HEK293 (cell line): Measurements from ENCODE around the gene PRCP.

Source experiments
- CTCF ChIA-PET: fragments of 350-600 bp; formaldehyde crosslinking; extraction: SDS; loops from one replicate; lab custom pipeline; 2021; ENCODE audit warnings: antibody characterized with exemption; lab: Yijun Ruan, JAX
- POLR2A ChIA-PET: fragments of 300-600 bp; formaldehyde crosslinking; extraction: SDS; loops from one replicate; lab custom pipeline; 2020; ENCODE audit warnings: antibody characterized with exemption, inconsistent platforms; lab: Yijun Ruan, JAX
- H3K27ac ChIP-seq: fragments of 200-500 bp; sonication (Bioruptor generic); 2 replicates; pipeline ENCODE4 v1.5.1; 2014; ENCODE audit warnings: low read depth, low read length, control low read depth, inconsistent platforms; ENCODE audit errors: extremely low read depth
- H3K36me3 ChIP-seq, 2 experiments: fragments of 200-500 bp in 1 of 2; sonication (Bioruptor generic) in 1 of 2; 1 replicate in 1 of 2; 2 replicates in 1 of 2; pipeline ENCODE4 v1.5.1; 2014 to 2017; ENCODE audit warnings: inconsistent platforms in 2 of 2, low read length in 2 of 2; ENCODE audit not compliant: control insufficient read depth in 2 of 2, insufficient read depth in 1 of 2
- H3K4me1 ChIP-seq: fragments of 200-500 bp; sonication (Bioruptor generic); 2 replicates; pipeline ENCODE4 v1.5.1; 2014; ENCODE audit warnings: mild to moderate bottlenecking, low read length, inconsistent platforms; ENCODE audit not compliant: control insufficient read depth, insufficient read depth
- H3K4me3 ChIP-seq: 2 replicates; pipeline ENCODE4 v1.5.1; 2011; ENCODE audit warnings: low read depth, mild to moderate bottlenecking, control low read depth, low read length, moderate library complexity
- H3K9me3 ChIP-seq: fragments of 200-500 bp; sonication (Bioruptor generic); 2 replicates; pipeline ENCODE4 v1.5.1; 2014; ENCODE audit warnings: low read depth, low read length, inconsistent platforms; ENCODE audit not compliant: control insufficient read depth, insufficient read depth
- KLF16 ChIP-seq: fragments of 450-650 bp; formaldehyde crosslinking; IDR thresholded peaks from 2 replicates; pipeline ENCODE4 v1.5.1; 2017; ENCODE audit warnings: missing biosample characterization, missing genetic modification characterization
- KLF7 ChIP-seq: fragments of 450-650 bp; formaldehyde crosslinking; IDR thresholded peaks from 2 replicates; pipeline ENCODE4 v1.5.1; 2016; ENCODE audit warnings: missing biosample characterization, missing genetic modification characterization, borderline replicate concordance
- KLF8 ChIP-seq: fragments of 450-650 bp; formaldehyde crosslinking; IDR thresholded peaks from 2 replicates; pipeline ENCODE4 v1.5.1; 2016; ENCODE audit warnings: missing biosample characterization, missing genetic modification characterization
- KLF9 ChIP-seq: fragments of 450-650 bp; formaldehyde crosslinking; IDR thresholded peaks from 2 replicates; pipeline ENCODE4 v1.5.1; 2016; ENCODE audit warnings: missing biosample characterization, missing genetic modification characterization, low read depth
- MZF1 ChIP-seq: fragments of 450-650 bp; formaldehyde crosslinking; IDR thresholded peaks from 2 replicates; pipeline ENCODE4 v1.5.1; 2017; ENCODE audit warnings: missing biosample characterization, missing genetic modification characterization, borderline replicate concordance
- PBX3 ChIP-seq: sonication (generic); formaldehyde crosslinking; IDR thresholded peaks from 2 replicates; pipeline ENCODE4 v1.8.1; 2022; ENCODE audit warnings: mild to moderate bottlenecking, moderate library complexity, missing genetic modification reagents
- REST ChIP-seq: fragments of 450-650 bp; formaldehyde crosslinking; IDR thresholded peaks from 2 replicates; pipeline ENCODE4 v1.5.1; 2016; ENCODE audit warnings: missing biosample characterization, missing genetic modification characterization
- ZBTB21 ChIP-seq: fragments of 450-650 bp; formaldehyde crosslinking; IDR thresholded peaks from 2 replicates; pipeline ENCODE4 v1.5.1; 2017; ENCODE audit warnings: missing biosample characterization, missing genetic modification characterization
- ZBTB6 ChIP-seq: fragments of 450-650 bp; formaldehyde crosslinking; IDR thresholded peaks from 2 replicates; pipeline ENCODE4 v1.5.1; 2017; ENCODE audit warnings: missing biosample characterization, missing genetic modification characterization
- ZFP37 ChIP-seq: fragments of 450-650 bp; formaldehyde crosslinking; IDR thresholded peaks from 2 replicates; pipeline ENCODE4 v1.5.1; 2016; ENCODE audit warnings: missing biosample characterization, missing genetic modification characterization
- ZFP41 ChIP-seq: fragments of 450-650 bp; formaldehyde crosslinking; IDR thresholded peaks from 2 replicates; pipeline ENCODE4 v1.5.1; 2016; ENCODE audit warnings: missing biosample characterization, missing genetic modification characterization, borderline replicate concordance
- ZNF146 ChIP-seq: fragments of 450-650 bp; formaldehyde crosslinking; IDR thresholded peaks from 2 replicates; pipeline ENCODE4 v1.5.1; 2016; ENCODE audit warnings: missing biosample characterization, missing genetic modification characterization
- ZNF2 ChIP-seq: fragments of 450-650 bp; formaldehyde crosslinking; IDR thresholded peaks from 2 replicates; pipeline ENCODE4 v1.5.1; 2016; ENCODE audit warnings: missing biosample characterization, missing genetic modification characterization
- ZNF221 ChIP-seq: fragments of 450-650 bp; formaldehyde crosslinking; IDR thresholded peaks from 2 replicates; pipeline ENCODE4 v1.5.1; 2017; ENCODE audit warnings: missing biosample characterization, missing genetic modification characterization, borderline replicate concordance
- ZNF239 ChIP-seq: fragments of 450-650 bp; formaldehyde crosslinking; IDR thresholded peaks from 2 replicates; pipeline ENCODE4 v1.5.1; 2016; ENCODE audit warnings: missing biosample characterization, missing genetic modification characterization
- ZNF366 ChIP-seq: fragments of 450-650 bp; formaldehyde crosslinking; conservative IDR thresholded peaks from 2 replicates; pipeline ENCODE4 v1.5.1; 2016; ENCODE audit warnings: missing biosample characterization, missing genetic modification characterization
- ZNF514 ChIP-seq: fragments of 450-650 bp; formaldehyde crosslinking; IDR thresholded peaks from 2 replicates; pipeline ENCODE4 v1.5.1; 2016; ENCODE audit warnings: missing biosample characterization, missing genetic modification characterization
- ZNF776 ChIP-seq: fragments of 450-650 bp; formaldehyde crosslinking; IDR thresholded peaks from 2 replicates; pipeline ENCODE4 v1.5.0; 2017; ENCODE audit warnings: missing biosample characterization, missing genetic modification characterization, borderline replicate concordance
- ZNF777 ChIP-seq: fragments of 450-650 bp; formaldehyde crosslinking; IDR thresholded peaks from 2 replicates; pipeline ENCODE4 v1.5.1; 2017; ENCODE audit warnings: missing biosample characterization, missing genetic modification characterization, borderline replicate concordance
- ZNF785 ChIP-seq: fragments of 450-650 bp; formaldehyde crosslinking; IDR thresholded peaks from 2 replicates; pipeline ENCODE4 v1.5.1; 2016; ENCODE audit warnings: missing biosample characterization, missing genetic modification characterization
- ZNF792 ChIP-seq: fragments of 450-650 bp; formaldehyde crosslinking; IDR thresholded peaks from 2 replicates; pipeline ENCODE4 v1.5.1; 2016; ENCODE audit warnings: missing biosample characterization, missing genetic modification characterization
- ZNF837 ChIP-seq: fragments of 450-650 bp; formaldehyde crosslinking; IDR thresholded peaks from 2 replicates; pipeline ENCODE4 v1.5.1; 2016; ENCODE audit warnings: missing biosample characterization, missing genetic modification characterization
- ZSCAN23 ChIP-seq: fragments of 450-650 bp; formaldehyde crosslinking; IDR thresholded peaks from 2 replicates; pipeline ENCODE4 v1.5.1; 2016; ENCODE audit warnings: missing biosample characterization, missing genetic modification characterization

Gene PRCP

GRCh38 chr11:82818409-82819043 lies 81.7 kb downstream of the PRCP start (continued):
- TF ChIP-seq ZFP41 (tag by site-specific recombination) (no peak), KLF8 (tag by site-specific recombination) (no peak), PBX3 (no peak), ZSCAN23 (tag by site-specific recombination) (no peak), ZNF785 (tag by site-specific recombination) (no peak)

- H3K27ac ChIP-seq = no peak overlapping the region
- no peaks in the 10 kb centered on the region for H3K9me3 ChIP-seq
- no peaks in the 10 kb centered on the region for H3K4me1 ChIP-seq
- ChIA-PET POLR2A (no interaction called here), CTCF (interaction anchor here (0.7 to 1.0 kb wide), 2 partner anchors 8 to 1654 kb away, joined by 3 read pairs; no protein-coding TSS in a partner anchor)
- TF ChIP-seq ZNF221 (tag by site-specific recombination) = no peak
- H3K36me3 ChIP-seq = no peaks in the 10 kb centered on the region
- no peak overlapping the region for H3K4me3 ChIP-seq
Observed at GRCh38 chr11:82815406-82815805, 84.8 kb downstream of the PRCP start.

- Histone ChIP-seq H3K9me3 (no peaks in the 10 kb centered on the region), H3K4me3 (no peak overlapping the region), H3K27ac (no peak overlapping the region), H3K36me3 (no peaks in the 10 kb centered on the region), H3K4me1 (no peaks in the 10 kb centered on the region)
- ChIA-PET CTCF (interaction anchor here (1.0 kb wide), 1 partner anchor 9 kb away, joined by 3 read pairs; no protein-coding TSS in a partner anchor), POLR2A (no interaction called here)
- TF ChIP-seq ZNF792 (tag by site-specific recombination) = no peak
- TF ChIP-seq ZNF777 = no peak
- TF ChIP-seq REST = no peak
- TF ChIP-seq ZNF776 (tag by site-specific recombination) = no peak
- TF ChIP-seq ZNF221 (tag by site-specific recombination) = no peak
- no peak for TF ChIP-seq KLF9 (tag by site-specific recombination)
- no peak for TF ChIP-seq ZBTB21
- no peak for TF ChIP-seq ZNF514 (tag by site-specific recombination)
- no peak for TF ChIP-seq MZF1 (tag by site-specific recombination)
- no peak for TF ChIP-seq KLF7 (tag by site-specific recombination)
- no peak for TF ChIP-seq ZNF2 (tag by site-specific recombination)
- no peak for TF ChIP-seq ZNF837
- TF ChIP-seq ZNF366 (tag by site-specific recombination) = no peak
- no peak for TF ChIP-seq ZFP37 (tag by site-specific recombination)
- TF ChIP-seq ZNF146 = no peak
- no peak for TF ChIP-seq KLF16
- TF ChIP-seq ZBTB6 = no peak
- no peak for TF ChIP-seq ZNF239 (tag by site-specific recombination)
Observed at GRCh38 chr11:82814379-82814778, 85.9 kb downstream of the PRCP start.
